ENCODE data around the gene SLC24A3.
A peak's percentile ranks its signal among the peaks of the same experiment; 100 is the strongest.

SLC24A3 gene

GRCh38 chr20:19727251-19727847, 514.9 kb downstream of the SLC24A3 start:
- H3K9me3 ChIP-seq (ENCODE audit: control insufficient read depth in 2 of 2, low read length in 2 of 2), result no peaks in the 10 kb centered on the region
- H3K36me3 ChIP-seq (ENCODE audit: control insufficient read depth in 2 of 2, insufficient read depth in 2 of 2, low read length in 2 of 2), result no peaks in the 10 kb centered on the region
- no peak overlapping the region for H3K4me3 ChIP-seq (ENCODE audit: low read length in 2 of 2)
- H3K4me1 ChIP-seq (ENCODE audit: control insufficient read depth in 2 of 2, insufficient read depth in 2 of 2, low read length in 2 of 2), result no peaks in the 10 kb centered on the region
- H3K27ac ChIP-seq (ENCODE audit: low read depth in 2 of 2, low read length in 2 of 2), result no peak overlapping the region
- H3K27me3 ChIP-seq (ENCODE audit: control insufficient read depth in 2 of 2, insufficient read depth in 2 of 2, low read length in 2 of 2), result no peaks in the 10 kb centered on the region
- no peak overlapping the region for H3K9ac ChIP-seq (ENCODE audit: low read depth in 1 of 2, low read length in 2 of 2)

- H3K4me3 ChIP-seq (ENCODE audit: low read length in 2 of 2), result no peak overlapping the region
- H3K27ac ChIP-seq (ENCODE audit: low read depth in 2 of 2, low read length in 2 of 2), result no peak overlapping the region
- H3K27me3 ChIP-seq (ENCODE audit: control insufficient read depth in 2 of 2, insufficient read depth in 2 of 2, low read length in 2 of 2), result no peaks in the 10 kb centered on the region
- no peak overlapping the region for H3K9ac ChIP-seq (ENCODE audit: low read depth in 1 of 2, low read length in 2 of 2)
- H3K36me3 ChIP-seq (ENCODE audit: control insufficient read depth in 2 of 2, insufficient read depth in 2 of 2, low read length in 2 of 2), result no peaks in the 10 kb centered on the region
- no peaks in the 10 kb centered on the region for H3K9me3 ChIP-seq (ENCODE audit: control insufficient read depth in 2 of 2, low read length in 2 of 2)
- peaks cover 0 to under 1% of the 10 kb centered on the region in 2 donors for H3K4me1 ChIP-seq (ENCODE audit: control insufficient read depth in 2 of 2, insufficient read depth in 2 of 2, low read length in 2 of 2)
Observed at GRCh38 chr20:19729672-19730071, 517.2 kb downstream of the SLC24A3 start.

DNA sequence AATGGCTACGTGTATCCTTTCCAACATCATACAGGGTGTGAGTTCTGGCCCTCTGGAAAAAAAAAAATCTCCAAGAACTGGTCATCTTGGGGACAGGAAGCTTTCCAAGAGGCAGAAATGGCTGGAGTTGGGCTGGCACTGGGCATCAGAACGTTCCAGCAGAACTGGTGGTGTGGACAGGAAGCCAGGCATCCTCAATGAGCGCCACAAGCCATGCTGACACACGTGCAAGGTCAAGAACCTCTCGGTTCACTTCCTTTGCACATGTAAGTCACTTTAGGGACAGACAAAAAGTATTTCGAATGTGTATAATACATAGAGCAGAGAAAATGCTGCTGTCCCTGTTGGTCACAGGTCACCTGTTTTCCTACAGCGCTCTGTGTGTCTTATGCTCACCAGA, 518.3 kb downstream of the SLC24A3 start:
- Histone ChIP-seq H3K27ac (ENCODE audit: low read depth in 2 of 2, low read length in 2 of 2) (no peak overlapping the region), H3K36me3 (ENCODE audit: control insufficient read depth in 2 of 2, insufficient read depth in 2 of 2, low read length in 2 of 2) (no peaks in the 10 kb centered on the region), H3K4me1 (ENCODE audit: control insufficient read depth in 2 of 2, insufficient read depth in 2 of 2, low read length in 2 of 2) (peaks cover 0 to 9% of the 10 kb centered on the region in 2 donors), H3K9ac (ENCODE audit: low read depth in 1 of 2, low read length in 2 of 2) (no peak overlapping the region), H3K9me3 (ENCODE audit: control insufficient read depth in 2 of 2, low read length in 2 of 2) (no peaks in the 10 kb centered on the region), H3K27me3 (ENCODE audit: control insufficient read depth in 2 of 2, insufficient read depth in 2 of 2, low read length in 2 of 2) (no peaks in the 10 kb centered on the region), H3K4me3 (ENCODE audit: low read length in 2 of 2) (no peak overlapping the region)

DNA sequence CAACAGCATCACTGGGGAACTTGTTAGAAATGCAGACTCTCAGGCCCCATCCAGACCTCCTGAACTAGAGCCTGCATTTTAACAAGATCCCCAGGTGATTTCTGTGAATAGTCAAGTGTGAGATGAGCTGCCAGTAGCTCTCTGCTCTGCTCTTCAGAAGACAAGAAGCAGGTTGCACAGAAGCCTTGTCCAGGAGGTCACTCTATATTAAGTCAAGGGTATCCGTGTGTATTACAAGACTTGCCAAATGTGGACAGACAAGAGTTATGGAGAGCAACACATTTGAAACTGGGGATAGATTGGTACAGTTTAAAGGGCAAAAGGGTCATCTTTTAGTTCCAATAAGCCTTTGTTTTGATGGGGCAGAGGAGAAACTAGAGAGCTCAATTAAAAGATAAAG, 522.4 kb downstream of the SLC24A3 start:
- Histone ChIP-seq H3K4me3 (ENCODE audit: low read length in 2 of 2) (no peak overlapping the region), H3K27ac (ENCODE audit: low read depth in 2 of 2, low read length in 2 of 2) (peak overlapping the region; percentile 38 to 55), H3K9ac (ENCODE audit: low read depth in 1 of 2, low read length in 2 of 2) (peak overlapping the region in 1 of 2 donors; percentile 40), H3K9me3 (ENCODE audit: control insufficient read depth in 2 of 2, low read length in 2 of 2) (no peaks in the 10 kb centered on the region), H3K36me3 (ENCODE audit: control insufficient read depth in 2 of 2, insufficient read depth in 2 of 2, low read length in 2 of 2) (no peaks in the 10 kb centered on the region), H3K27me3 (ENCODE audit: control insufficient read depth in 2 of 2, insufficient read depth in 2 of 2, low read length in 2 of 2) (no peaks in the 10 kb centered on the region), H3K4me1 (ENCODE audit: control insufficient read depth in 2 of 2, insufficient read depth in 2 of 2, low read length in 2 of 2) (peaks cover 9 to 35% of the 10 kb centered on the region in 2 donors)

- Histone ChIP-seq H3K27me3 (ENCODE audit: control insufficient read depth in 2 of 2, insufficient read depth in 2 of 2, low read length in 2 of 2) (no peaks in the 10 kb centered on the region), H3K4me3 (ENCODE audit: low read length in 2 of 2) (no peak overlapping the region), H3K9me3 (ENCODE audit: control insufficient read depth in 2 of 2, low read length in 2 of 2) (no peaks in the 10 kb centered on the region), H3K27ac (ENCODE audit: low read depth in 2 of 2, low read length in 2 of 2) (peak overlapping the region; percentile 40 to 75), H3K9ac (ENCODE audit: low read depth in 1 of 2, low read length in 2 of 2) (peak overlapping the region in 1 of 2 donors; percentile 40), H3K36me3 (ENCODE audit: control insufficient read depth in 2 of 2, insufficient read depth in 2 of 2, low read length in 2 of 2) (no peaks in the 10 kb centered on the region), H3K4me1 (ENCODE audit: control insufficient read depth in 2 of 2, insufficient read depth in 2 of 2, low read length in 2 of 2) (peaks cover 9 to 35% of the 10 kb centered on the region in 2 donors)
Observed at GRCh38 chr20:19735446-19735845, 523.0 kb downstream of the SLC24A3 start.

GRCh38 chr20:19737025-19737424, 524.6 kb downstream of the SLC24A3 start:
- Histone ChIP-seq H3K27me3 (ENCODE audit: control insufficient read depth in 2 of 2, insufficient read depth in 2 of 2, low read length in 2 of 2) (no peaks in the 10 kb centered on the region), H3K27ac (ENCODE audit: low read depth in 2 of 2, low read length in 2 of 2) (peak overlapping the region; percentile 62 to 85), H3K36me3 (ENCODE audit: control insufficient read depth in 2 of 2, insufficient read depth in 2 of 2, low read length in 2 of 2) (no peaks in the 10 kb centered on the region), H3K4me1 (ENCODE audit: control insufficient read depth in 2 of 2, insufficient read depth in 2 of 2, low read length in 2 of 2) (peaks cover 9 to 35% of the 10 kb centered on the region in 2 donors), H3K9ac (ENCODE audit: low read depth in 1 of 2, low read length in 2 of 2) (peak overlapping the region in 1 of 2 donors; percentile 45), H3K9me3 (ENCODE audit: control insufficient read depth in 2 of 2, low read length in 2 of 2) (no peaks in the 10 kb centered on the region), H3K4me3 (ENCODE audit: low read length in 2 of 2) (no peak overlapping the region)

DNA sequence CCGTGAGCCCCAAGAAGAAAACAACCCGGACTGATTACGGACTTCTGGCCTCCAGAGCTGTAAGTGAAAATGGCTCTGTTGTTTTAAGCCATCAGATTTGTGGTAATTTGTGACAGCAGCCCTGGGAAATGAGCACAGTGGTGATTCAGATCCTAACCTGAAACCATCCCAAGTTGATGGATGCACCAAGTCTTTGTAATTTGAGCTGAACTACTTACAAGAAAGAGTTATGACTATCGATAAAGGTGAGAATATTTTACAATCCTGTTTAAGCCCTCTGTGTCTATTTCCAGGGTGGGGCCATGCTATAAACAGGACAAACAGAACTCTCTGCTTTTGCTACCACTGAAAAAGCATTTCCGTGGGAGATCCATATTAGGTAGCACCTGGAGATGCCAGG, 526.5 kb downstream of the SLC24A3 start:
- Histone ChIP-seq H3K9ac (ENCODE audit: low read depth in 1 of 2, low read length in 2 of 2) (no peak overlapping the region), H3K27ac (ENCODE audit: low read depth in 2 of 2, low read length in 2 of 2) (peak overlapping the region; percentile 23 to 32), H3K9me3 (ENCODE audit: control insufficient read depth in 2 of 2, low read length in 2 of 2) (no peaks in the 10 kb centered on the region), H3K36me3 (ENCODE audit: control insufficient read depth in 2 of 2, insufficient read depth in 2 of 2, low read length in 2 of 2) (no peaks in the 10 kb centered on the region), H3K4me3 (ENCODE audit: low read length in 2 of 2) (no peak overlapping the region), H3K27me3 (ENCODE audit: control insufficient read depth in 2 of 2, insufficient read depth in 2 of 2, low read length in 2 of 2) (no peaks in the 10 kb centered on the region), H3K4me1 (ENCODE audit: control insufficient read depth in 2 of 2, insufficient read depth in 2 of 2, low read length in 2 of 2) (peaks cover 9 to 35% of the 10 kb centered on the region in 2 donors)

- H3K4me3 ChIP-seq (ENCODE audit: low read length in 2 of 2), result no peak overlapping the region
- H3K4me1 ChIP-seq (ENCODE audit: control insufficient read depth in 2 of 2, insufficient read depth in 2 of 2, low read length in 2 of 2), result peaks cover 9 to 35% of the 10 kb centered on the region in 2 donors
- no peaks in the 10 kb centered on the region for H3K27me3 ChIP-seq (ENCODE audit: control insufficient read depth in 2 of 2, insufficient read depth in 2 of 2, low read length in 2 of 2)
Observed at GRCh38 chr20:19739351-19739750, 526.9 kb downstream of the SLC24A3 start.

DNA sequence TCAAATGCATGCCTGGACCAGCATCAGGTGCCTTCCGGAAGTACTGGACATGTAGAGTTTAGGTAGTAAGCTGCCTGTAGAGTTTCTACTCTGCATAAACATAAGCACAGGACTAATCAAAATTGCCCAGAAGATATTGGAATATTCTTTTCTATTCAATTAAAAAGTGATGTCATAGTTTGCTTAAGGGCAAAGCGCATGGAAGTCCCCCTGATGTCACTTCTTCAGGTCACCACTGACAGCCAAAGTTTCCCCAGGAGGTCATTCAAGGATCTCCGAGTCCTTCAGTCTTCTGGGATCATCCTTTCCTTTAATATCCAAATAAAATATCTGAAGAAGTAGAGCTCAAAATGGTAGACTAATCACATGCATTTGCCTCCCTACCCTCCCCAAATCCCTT, 528.1 kb downstream of the SLC24A3 start:
- Histone ChIP-seq H3K4me1 (ENCODE audit: control insufficient read depth in 2 of 2, insufficient read depth in 2 of 2, low read length in 2 of 2) (peaks cover 9 to 27% of the 10 kb centered on the region in 2 donors), H3K9ac (ENCODE audit: low read depth in 1 of 2, low read length in 2 of 2) (no peak overlapping the region), H3K36me3 (ENCODE audit: control insufficient read depth in 2 of 2, insufficient read depth in 2 of 2, low read length in 2 of 2) (no peaks in the 10 kb centered on the region), H3K9me3 (ENCODE audit: control insufficient read depth in 2 of 2, low read length in 2 of 2) (peaks cover 1 to 3% of the 10 kb centered on the region in 2 donors), H3K4me3 (ENCODE audit: low read length in 2 of 2) (no peak overlapping the region), H3K27me3 (ENCODE audit: control insufficient read depth in 2 of 2, insufficient read depth in 2 of 2, low read length in 2 of 2) (no peaks in the 10 kb centered on the region), H3K27ac (ENCODE audit: low read depth in 2 of 2, low read length in 2 of 2) (no peak overlapping the region)

More at GRCh38 chr20:19739351-19739750, 526.9 kb downstream of the SLC24A3 start:
- peak overlapping the region; percentile 23 to 28 for H3K27ac ChIP-seq (ENCODE audit: low read depth in 2 of 2, low read length in 2 of 2)
- no peaks in the 10 kb centered on the region for H3K36me3 ChIP-seq (ENCODE audit: control insufficient read depth in 2 of 2, insufficient read depth in 2 of 2, low read length in 2 of 2)
- H3K9ac ChIP-seq (ENCODE audit: low read depth in 1 of 2, low read length in 2 of 2), result no peak overlapping the region
- H3K9me3 ChIP-seq (ENCODE audit: control insufficient read depth in 2 of 2, low read length in 2 of 2), result no peaks in the 10 kb centered on the region

DNA sequence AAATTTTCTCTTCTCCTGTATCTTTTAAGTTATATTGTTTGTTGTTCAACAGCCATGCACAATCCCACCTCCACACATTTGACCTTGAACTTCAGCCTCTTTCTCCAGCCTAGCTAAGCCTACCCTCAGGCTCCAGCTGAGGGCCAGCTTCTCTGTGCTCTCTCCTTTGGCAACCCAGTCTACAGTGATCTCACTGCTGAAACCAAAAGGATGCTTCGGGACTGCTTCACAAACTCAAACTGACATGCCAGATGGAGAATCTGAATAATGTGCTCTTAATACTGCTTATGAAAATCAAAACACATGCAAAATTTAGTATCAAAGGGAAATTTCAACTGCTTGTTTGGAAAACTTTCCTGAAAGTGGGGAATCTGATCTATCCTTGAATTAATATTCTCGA, 529.5 kb downstream of the SLC24A3 start:
- Histone ChIP-seq H3K9ac (ENCODE audit: low read depth in 1 of 2, low read length in 2 of 2) (no peak overlapping the region), H3K4me3 (ENCODE audit: low read length in 2 of 2) (no peak overlapping the region), H3K27me3 (ENCODE audit: control insufficient read depth in 2 of 2, insufficient read depth in 2 of 2, low read length in 2 of 2) (no peaks in the 10 kb centered on the region), H3K27ac (ENCODE audit: low read depth in 2 of 2, low read length in 2 of 2) (no peak overlapping the region), H3K36me3 (ENCODE audit: control insufficient read depth in 2 of 2, insufficient read depth in 2 of 2, low read length in 2 of 2) (no peaks in the 10 kb centered on the region), H3K9me3 (ENCODE audit: control insufficient read depth in 2 of 2, low read length in 2 of 2) (peaks cover 4 to 5% of the 10 kb centered on the region in 2 donors), H3K4me1 (ENCODE audit: control insufficient read depth in 2 of 2, insufficient read depth in 2 of 2, low read length in 2 of 2) (peaks cover 6 to 14% of the 10 kb centered on the region in 2 donors)
